ENCODE data around the gene LRRC17.
"Not testable (repeated sequence)": the region's sequence is repeated elsewhere in the genome, so short reads cannot be mapped to it uniquely, and the experiment has no call there.

The LRRC17 gene

DNA sequence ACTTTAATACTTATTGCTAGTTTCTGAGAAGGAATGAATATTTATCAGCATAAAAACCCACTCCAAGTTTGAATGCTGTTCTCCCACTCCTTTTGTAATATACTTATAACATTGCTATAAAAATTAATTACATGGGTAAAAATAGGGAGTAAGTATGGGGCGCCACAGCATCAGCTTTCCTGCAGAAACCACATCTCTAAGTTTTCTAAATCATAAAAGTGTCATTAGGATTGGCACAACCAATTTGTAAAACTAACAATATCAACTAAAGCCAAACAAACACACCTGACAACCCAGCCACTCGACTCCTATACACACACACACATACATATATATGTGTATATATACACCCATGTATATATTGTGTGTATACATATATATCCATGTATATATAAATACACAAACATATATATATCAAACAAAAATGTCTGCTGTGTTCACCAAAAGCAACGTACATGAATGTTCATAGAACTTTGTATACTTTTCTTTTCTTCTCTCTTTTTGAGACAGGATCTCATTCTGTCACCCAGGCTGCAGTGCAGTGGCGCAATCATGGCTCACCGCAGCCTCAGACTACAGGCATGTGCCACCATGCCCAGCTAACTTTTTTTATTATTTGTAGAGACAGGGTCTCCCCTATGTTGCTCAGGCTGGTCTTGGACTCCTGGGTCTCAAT lies 14.8 kb upstream of the LRRC17 start:
- no peak for DNase-seq

DNA sequence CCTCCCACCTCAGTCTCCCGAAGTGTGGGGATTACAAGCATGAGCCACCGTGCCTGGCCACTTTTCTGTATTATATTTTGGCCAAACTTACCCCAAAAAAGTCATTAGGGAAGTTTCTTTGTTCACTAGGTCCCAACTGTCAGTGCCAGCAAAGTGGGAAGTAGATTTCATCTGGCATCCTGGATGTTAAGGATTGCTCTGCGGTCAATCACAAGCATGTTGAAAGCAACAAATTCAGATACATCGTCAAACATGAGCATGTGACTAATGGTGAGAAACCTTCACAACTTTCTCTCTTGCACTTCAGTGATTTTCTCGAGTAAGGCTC lies 14.3 kb upstream of the LRRC17 start:
- no peak for DNase-seq

- DNase-seq: not testable (repeated sequence)
Measured at GRCh38 chr7:102902052-102902451, 10.7 kb upstream of the LRRC17 start.

DNA sequence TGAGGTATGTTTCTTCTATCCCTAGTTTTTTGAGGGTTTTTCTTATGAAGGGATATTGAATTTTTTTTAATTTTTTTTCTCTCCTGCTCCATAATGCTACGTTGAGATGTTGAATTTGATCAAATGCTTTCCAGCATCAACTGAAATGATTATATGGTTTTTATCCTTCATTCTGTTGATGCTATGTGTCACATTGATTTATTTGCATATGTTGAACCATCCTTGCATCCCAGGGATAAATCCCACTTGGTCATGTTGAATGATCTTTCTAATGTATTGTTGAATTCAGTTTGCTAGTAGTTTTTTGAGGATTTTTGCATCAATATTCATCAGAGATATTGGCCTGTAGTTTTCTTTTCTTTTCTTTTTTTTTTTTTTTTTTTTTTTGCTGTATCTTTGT lies 9.2 kb upstream of the LRRC17 start:
- DNase-seq: not testable (repeated sequence)

DNA sequence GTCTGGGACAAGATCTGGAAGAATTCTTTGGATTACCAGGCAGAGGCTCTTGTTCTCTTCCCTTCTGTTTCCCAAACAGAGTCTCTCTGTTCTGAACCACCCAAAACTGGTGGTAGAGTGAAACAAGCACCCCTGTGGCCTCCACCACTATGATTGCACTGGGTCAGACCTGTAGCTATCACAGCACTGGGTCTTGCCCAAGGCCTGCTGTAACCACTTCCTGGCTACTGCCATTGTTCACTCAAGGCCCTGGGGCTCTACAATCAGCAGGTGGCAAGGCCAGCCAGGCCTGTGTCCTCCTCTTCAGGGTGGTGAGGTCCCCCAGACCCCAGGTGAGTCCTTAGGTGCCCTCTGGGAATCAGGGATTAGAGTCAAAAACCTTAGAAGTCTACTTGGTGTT lies 4.1 kb upstream of the LRRC17 start:
- no peak for DNase-seq

DNA sequence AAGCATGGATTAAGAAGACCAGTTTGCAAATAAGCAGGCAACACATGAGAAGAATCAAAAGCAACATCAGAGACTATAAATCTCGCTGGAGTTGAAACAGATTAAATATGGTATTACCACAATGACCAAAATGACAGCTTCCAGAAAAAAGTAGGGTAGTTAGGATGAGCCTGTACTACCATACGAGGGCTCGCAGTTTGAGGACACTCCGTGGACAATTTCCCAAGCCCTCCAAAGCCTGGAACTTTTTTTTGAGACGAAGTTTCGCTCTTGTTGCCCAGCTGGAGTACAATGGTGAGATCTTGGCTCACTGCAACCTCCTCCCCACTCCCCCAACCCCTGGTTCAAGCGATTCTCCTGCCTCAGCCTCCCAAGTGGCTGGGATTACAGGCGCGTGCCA lies 1.0 kb downstream of the LRRC17 start:
- DNase-seq: no peak

DNA sequence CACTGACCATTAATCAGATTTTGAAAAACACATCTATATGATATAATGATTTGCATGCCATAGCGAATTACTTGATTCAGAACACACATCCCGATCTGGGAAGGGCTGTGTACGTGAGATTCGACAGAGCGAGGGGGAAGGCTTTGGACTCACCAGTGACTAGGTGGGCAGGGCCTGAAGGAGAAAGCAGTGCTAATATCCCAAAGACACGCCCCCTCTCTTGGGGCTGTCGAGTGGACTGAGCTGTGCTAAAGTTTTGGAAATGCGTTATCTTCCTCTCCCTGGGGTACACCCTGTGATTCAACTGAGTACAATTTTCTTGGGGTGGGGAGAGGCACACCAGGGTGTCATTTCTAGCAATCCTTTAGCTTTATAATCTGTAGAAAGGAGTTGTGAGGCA lies 1.8 kb downstream of the LRRC17 start:
- no peak for DNase-seq

DNA sequence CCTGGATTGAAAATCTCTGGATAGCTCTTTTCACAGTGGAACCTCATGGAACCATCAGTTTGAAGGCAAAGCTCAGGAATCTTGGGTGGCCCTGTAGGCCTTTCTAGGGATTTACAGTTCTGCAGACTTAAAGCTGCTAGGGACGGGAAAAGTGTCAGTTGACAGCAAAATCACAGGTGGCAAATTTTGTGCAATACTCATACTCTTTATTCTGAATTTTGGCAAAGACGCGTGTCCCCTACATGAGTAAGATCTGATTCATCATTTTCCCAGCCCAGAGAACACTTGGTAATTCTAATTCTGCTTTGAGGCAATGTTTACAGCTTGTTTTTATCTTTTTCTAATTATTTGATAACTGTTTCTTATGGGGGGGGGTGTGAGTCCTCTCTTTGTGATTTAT lies 3.6 kb downstream of the LRRC17 start:
- DNase-seq: no peak

DNA sequence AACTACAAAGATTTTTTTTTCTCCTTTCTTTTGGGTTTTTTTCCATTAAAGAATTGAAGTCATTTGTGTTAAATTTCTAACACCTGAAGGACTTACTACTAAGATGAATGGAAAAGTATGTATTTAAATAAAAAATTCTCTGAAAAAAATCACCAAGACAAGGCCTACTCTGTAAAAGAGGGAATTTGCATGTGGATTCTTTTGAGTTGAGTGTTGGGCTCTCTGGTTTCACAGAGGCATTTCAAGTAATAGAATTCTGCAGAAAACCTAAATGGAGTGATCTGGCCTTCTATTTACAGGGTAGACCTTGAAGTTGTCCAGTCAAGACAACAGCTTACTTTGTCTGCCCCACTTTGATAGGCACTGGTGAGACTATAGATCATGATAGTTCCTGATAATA lies 4.1 kb downstream of the LRRC17 start:
- DNase-seq: no peak

DNA sequence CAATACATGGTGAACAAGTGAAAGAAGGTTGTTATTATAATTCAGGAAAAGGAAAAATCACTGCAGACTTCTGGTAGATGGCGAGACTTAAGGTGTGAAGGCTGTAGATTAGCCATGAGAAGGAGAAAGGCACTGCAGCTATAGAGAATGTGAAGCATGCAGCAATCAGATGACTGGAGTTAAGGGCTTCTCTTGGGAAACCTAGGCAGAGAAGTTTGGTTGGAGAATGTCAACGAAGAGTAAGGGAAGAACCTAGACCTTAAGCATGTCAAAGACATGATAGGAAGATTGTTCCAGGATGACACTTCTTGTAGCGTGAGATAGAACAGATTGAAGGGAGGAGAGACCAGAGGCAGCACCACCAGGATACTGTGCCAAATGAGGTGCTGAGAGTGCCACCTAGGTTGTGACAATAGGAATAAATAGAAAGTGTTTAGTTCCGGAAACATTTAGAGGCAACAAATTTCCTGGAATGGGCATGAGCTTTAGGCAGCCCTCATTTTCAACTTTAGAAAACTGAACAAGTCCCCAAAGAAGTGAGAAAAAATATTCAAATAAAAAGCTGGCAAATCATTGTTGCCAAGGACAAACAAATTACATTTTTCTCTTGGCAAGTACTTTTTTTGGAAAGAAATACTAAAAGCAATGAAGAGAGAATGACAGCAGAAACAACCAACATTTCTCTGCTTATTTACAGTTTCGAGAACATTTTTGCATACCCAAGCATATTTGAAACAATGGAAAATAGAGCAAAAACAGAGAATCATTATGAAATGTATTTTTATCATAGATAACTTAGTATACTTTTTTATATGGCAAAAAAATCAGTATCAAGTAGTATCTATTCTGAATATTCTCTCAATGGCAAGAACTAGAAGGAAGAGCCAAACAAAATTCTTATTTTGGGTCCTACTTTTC lies 4.9 kb downstream of the LRRC17 start:
- DNase-seq: no peak

GRCh38 chr7:102918845-102919244 lies 6.0 kb downstream of the LRRC17 start:
- no peak for DNase-seq

DNA sequence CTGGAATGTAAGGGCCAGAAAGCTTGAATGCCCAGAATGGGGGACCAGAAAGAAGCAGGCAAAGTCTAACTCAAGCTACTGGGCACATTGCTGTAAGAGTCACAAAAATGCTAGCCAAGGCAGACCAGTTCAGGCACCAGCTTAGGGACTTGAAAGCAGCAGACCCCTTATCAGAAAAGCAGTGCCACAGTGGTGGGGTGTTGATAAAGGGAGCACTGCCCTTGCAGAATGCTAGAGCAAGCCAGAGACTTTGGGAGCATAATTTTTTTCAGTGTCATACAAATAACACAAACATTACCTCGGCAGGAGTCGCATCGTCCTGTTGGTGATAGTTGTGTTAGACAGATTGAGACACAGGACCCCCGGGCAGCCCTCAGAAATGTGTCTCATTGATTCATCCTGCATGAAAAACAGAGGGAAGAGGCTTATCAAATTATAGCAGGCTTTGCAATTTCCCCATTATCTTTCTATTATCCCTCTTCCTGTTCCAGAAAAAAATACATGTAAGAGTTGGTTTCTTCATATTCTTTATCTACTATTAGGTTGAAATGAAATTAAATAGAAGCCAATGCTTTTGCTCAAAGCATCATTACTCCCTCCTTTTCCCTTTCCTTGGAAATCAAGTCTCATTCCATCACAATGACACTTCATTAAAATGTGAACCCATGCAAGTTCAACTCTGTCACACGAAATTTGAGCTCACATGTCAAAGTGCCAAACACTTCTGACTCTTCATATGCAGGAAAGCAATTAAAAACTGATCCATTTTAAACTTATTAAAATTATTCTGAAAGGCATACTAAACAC lies 13.4 kb downstream of the LRRC17 start:
- no peak for DNase-seq

DNA sequence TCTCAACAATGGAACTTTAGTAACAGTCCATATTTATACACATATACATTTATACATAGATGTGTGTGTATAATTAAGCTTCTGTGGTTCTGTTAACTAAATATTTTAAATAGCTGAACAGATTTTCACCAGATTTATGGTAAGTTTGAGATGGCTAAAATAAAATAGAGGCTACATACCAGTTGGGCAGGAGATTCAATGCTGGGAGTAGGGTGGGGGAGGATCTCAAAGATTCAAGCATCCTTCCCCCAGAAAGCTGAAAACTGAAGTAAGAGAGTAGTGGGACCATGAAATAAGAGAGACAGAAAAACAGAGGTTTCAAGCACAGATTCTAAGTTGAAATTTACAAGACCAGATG lies 14.0 kb downstream of the LRRC17 start:
- no peak for DNase-seq

DNA sequence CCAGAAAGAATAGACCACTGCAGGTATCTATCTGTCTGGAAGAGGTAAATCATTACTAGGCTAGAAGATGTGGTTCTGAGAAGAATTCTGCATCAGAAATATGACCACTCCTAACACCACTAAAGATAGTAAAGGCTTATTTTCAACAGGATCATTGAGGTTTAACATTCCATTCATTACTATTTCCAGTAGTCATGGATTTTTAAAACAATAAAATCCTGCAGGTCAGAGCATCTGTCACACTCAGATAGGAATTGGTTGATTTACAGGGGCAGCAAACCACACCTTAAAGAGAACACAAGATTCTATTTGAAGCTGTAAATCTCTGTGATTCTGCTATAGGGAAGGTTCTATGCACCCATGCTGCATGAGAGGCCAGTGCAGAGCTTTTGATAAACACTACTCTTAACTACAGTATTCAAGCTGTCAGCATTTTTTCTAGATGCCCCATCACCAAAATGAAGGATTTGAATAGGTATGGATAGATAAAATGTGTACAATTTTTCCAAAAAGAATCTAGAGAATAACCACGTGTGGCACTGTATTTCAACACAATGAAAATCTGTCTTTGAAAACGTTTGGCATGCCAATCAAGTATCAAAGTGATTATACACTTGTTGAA lies 14.6 kb downstream of the LRRC17 start:
- no peak for DNase-seq

GRCh38 chr7:102931757-102932156 lies 19.0 kb downstream of the LRRC17 start:
- DNase-seq: no peak

DNA sequence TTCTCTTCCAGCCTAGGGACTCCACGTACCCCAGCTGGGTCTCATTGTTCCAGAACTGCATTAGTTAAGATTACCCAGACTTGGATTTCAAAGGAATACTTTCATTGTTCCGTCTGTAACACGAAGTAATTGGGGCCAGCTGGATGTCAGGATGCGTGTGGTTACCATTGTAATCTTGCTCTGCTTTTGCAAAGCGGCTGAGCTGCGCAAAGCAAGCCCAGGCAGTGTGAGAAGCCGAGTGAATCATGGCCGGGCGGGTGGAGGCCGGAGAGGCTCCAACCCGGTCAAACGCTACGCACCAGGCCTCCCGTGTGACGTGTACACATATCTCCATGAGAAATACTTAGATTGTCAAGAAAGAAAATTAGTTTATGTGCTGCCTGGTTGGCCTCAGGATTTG lies 21.0 kb downstream of the LRRC17 start:
- no peak for DNase-seq

- DNase-seq: no peak
Measured at GRCh38 chr7:102934239-102934638, 21.4 kb downstream of the LRRC17 start.

GRCh38 chr7:102934701-102935100 lies 21.9 kb downstream of the LRRC17 start:
- DNase-seq: no peak

GRCh38 chr7:102935450-102936115 lies 22.8 kb downstream of the LRRC17 start:
- DNase-seq: no peak

GRCh38 chr7:102938679-102939078 lies 25.9 kb downstream of the LRRC17 start:
- DNase-seq: no peak

DNA sequence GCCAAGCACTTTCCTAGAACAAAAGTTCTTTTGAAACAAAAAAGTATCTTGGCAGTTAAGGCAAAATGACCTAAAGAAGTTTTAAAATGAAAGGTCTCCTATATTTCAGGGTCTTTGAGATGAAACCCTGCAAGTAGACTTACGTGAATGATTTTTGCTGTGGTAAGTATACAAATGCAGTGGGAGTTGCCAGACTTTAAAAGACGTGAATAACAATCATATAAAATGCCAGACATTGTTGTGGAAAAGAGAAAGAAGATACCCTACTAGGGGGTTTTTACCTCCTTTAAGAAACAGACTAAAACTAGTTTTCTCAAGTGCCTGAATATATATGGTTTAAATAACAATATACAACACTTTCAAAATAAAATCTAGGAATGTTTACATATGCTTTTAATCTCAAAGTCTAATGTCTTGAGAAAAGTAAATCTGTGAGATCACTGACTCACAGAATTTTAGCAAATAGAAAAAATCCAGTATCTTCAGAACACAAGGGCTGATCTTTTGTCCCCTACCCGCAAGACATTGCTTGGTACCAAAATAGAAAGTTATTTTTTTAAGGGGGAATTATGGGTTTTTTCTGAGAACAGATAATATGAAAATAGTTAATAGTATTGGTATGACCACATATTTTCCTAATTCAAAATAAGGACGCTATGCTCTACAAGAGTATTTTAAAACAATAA lies 29.5 kb downstream of the LRRC17 start:
- DNase-seq: no peak

DNA sequence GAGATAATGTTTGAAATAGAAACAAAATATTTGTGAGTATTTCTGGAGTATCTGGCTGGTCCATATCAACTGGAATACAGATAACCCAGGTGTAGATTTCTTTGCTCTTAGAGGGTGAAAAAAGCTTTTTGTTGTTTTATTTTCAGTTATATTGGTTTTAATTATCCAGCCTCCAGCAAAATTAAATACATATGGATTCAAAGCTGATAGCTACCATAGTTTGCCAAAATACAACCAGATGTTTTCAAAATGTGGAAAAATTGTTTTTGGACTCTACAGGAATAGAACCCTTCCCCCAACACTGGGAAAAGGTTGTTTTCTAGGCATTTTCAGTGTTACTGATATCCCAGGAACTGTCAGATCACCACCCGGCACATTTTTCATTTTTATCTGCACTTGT lies 30.1 kb downstream of the LRRC17 start:
- no peak for DNase-seq
